Epidermal melanocyte (primary cell): ENCODE results near the gene RAD51B.
"Not testable (repeated sequence)": the region's sequence is repeated elsewhere in the genome, so short reads cannot be mapped to it uniquely, and the experiment has no call there.

Source experiments
- DNase-seq: peaks from one replicate; pipeline ENCODE4 v3.0.0; 2011; ENCODE audit warnings: low spot score; ENCODE audit not compliant: insufficient read length

RAD51B gene

DNA sequence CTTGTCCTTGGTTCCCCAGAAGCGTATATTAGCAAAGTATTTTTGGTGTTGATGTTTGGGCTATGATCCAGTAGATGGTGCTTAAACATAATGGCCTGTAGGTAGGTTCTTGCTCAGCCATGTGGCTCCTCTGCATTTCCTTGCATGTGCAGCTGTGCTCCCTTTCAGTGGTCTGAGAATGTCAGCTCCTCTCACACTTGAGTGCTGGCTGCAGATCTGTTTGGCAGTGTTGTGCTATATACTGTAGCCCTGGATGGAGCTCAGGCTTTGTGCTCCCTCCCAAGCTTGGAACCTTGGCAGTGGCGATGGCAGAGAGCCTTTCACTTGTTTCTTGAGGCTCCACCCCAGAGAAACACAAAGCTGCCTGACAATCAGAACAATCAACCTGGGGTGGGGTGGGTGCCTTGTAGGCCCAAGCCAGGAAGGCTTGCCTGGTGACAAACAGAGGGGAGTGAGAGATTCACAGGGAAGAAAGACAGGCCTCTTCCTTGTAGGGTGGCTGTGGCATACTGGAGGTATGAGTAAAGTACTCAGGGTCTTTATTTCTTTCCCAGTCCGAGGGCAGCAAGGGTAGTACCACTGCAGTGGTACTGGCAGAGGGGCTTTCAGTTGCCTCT lies 255.3 kb downstream of the RAD51B start:
- no peak for DNase-seq

DNA sequence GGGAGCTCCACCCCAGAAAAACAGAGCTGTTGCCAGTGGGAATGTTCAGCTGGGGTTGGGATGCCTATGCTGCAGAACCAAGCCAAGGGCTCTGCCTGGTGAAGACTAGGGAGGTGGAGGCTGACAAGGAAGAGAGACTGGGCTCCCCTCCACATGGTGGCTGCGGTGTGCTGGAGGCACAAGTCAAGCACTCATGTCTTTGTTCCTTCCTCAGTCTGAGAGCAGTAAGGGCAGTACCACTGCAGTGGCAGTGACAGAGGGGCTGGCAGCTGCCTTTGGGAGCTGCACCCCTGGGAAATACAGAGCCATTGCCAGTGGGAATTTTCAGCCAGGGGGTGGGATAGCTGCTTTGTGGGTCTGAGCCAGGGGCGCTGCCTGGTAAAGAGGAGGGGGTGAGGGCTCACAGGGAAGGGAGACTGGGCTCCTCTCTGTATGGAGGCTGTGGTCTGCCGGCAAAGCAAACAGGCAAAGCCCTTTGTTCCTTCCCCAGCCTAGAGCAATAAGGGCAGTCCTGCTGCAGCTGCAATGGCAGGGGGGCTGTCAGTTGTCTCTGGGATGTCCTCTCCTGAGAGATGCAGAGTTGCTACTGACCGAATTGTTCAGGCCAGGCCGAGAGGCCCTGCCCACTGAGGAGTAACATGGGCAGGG lies 255.9 kb downstream of the RAD51B start:
- no peak for DNase-seq

DNA sequence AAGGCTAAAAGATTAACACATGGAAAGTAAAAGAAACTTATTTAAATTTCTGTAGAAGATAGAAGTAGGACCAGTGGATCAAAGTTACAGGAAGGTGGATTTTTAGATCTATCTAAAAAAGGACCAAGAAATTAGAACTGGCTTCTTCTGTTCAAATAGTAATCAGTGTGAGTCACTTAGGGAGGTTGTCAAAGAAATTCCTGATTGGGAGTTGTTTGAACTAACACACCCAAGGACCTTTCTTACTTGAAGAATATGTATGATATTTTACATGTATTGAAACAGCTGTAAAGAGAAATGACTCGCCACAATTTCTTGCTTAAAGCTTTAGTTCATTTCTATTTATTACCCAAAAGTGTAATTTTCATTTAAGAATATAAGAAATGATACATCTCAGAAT lies 256.9 kb downstream of the RAD51B start:
- no peak for DNase-seq

DNA sequence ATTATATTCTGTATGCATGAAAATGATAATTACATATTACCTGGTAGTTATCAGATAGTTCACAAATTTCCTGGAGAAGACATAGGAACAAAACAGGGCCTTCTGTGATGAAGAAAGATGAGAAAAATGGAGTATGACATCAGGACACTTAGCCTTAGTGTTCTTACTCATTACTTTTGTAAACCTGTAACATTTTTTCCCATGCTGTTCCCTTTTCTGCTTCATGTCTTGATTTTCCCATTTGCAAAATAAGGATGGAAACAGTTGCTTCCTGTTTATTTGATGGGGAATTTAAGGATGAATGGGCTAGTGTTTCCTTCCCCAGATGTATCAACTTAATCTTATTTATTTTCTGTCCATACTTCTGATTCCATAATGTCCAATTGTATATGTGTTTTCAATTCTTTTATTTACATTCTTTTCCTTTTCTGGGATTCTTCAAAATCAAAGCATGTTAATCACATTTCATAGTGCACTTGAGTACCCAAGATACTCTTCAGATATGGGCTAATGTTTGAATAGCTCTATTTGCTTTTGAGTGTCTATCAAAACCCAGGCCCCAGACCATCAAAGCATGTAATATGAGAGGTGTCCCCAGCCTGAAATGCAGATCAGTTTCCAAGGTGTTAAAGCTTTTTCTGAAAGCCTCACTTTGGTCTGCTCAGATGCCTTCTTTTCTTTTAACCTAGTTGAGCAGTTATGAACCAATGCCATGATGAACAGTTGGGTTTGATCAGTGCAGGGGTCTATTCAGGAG lies 260.5 kb downstream of the RAD51B start:
- no peak for DNase-seq

DNA sequence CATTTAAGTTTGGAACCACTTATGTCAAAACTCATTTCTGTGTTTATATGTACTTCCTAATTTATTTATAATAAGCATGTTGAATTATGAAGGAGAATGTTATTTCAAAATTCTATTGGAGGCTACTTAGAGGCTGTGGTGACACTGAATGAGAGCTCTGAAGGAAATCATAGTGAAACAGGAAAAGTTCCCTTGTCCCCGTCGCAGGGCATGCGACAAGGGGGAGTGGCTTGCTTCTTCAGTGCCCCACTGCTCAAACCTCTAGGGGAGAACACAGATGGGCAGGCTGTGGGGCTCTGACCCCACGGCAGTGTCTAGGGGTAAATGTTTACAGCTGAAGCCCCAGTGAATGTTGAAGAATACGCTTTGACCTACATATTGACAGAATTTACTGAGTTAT lies 261.9 kb downstream of the RAD51B start:
- DNase-seq, result no peak

DNA sequence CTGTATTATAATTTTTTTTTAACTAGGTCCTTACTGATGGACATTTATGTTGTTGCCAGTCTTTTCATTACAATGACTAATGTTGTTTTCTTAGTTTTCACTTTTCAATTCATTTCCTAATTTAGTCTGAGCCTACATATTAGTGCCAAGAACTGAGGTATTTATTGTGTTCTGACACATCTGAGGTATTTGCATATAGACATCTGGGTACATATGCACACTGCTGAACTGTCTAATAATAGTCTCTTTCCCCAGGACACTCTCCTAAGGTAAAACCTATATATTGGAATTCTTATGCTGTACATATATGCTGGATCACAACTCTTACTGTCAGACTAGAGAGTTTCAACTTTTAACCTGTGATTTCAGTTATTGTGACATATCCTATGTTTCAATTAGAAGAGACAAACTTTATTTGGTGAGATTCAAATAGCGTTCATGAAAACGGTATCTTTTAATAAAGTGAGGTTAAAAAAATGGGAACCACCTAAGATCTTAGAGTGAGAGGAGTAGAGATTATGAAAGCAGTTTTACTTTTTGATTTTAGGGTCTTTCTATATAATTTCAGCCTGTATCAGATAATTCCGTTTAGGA lies 263.2 kb downstream of the RAD51B start:
- no peak for DNase-seq

DNA sequence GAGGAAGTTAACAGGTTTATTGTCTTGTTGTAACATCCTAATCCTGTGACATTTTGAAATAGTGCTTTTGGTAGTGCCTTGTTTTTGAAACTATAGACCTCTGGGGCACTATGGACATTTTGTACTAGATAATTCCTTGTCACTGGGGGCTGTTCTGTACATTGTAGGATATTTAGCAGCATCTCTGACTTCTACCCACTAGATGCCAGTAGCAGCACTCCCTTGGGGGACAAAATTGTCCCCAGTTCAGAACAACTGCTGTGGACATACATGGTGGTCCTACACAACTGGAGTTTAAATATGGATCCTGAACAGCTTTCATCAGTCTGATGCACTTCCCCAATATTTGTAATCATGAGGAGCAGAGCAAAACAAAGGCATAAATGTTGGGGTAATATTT lies 264.7 kb downstream of the RAD51B start:
- no peak for DNase-seq

DNA sequence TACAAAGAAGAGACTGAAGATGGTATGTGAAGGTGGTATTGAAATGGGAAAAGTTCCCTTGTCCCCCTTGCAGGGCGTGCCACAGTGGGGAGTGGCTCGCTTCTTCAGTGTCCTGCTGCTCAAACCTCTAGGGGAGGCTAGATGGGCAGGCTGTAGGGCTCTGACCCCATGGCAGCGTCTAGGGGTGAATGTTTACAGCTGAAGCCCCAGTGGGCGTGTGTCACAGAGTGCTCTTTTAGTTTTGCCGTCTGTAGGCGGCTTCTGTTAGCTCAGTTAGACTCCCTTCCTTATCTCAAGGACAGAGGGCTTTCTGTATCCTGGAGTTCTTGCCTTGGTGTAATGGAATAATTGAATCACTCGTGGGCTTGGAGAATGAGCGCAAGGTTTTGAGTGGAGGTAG lies 266.2 kb downstream of the RAD51B start:
- no peak for DNase-seq

DNA sequence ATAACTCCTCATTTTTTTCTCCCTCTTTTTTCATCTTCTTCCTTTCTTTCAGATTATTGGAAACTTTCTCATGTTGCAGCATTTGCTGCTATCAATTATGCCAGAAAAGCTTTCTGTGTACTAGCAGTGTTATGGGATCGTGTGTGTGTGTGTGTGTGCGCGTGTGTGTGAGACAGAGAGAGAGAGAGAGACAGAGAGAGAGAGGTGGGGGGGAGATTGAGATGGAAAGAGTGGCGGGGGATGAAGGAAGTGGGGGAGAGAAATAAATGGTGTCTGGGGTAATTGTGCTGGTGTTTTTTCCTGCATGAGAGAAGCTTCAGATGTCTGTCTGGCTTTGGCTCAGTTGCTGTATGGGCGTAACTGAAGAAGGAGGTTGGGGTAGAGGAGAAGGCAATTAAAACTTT lies 268.9 kb downstream of the RAD51B start:
- no peak for DNase-seq

DNA sequence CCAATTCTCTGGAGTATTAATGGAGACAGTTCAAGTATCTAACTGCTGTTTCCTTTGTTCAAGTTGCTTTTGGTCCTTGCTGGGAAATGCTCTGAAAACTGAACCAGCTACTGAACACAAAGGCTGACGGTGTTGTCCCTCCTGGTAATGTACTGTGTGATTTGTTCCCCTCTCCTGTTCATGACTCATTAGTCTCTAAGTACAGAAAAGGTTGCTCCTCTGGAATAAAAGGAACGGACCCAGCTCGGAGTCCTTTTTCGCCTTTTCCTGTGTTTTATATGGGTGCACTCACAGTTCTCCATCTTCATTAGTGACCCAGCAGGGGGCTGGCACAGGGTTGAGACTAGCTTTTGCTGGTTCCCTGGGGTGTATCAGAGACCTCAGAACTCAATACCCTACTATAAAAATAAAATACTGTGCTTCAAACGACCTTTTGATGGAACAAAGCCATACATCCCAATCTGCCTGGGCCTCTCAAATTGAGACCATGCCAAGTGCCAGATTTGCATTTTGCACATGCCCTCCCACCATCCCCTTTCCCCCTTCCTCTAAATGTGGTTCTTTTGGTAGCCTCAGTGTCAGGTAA lies 269.7 kb downstream of the RAD51B start:
- no peak for DNase-seq

DNA sequence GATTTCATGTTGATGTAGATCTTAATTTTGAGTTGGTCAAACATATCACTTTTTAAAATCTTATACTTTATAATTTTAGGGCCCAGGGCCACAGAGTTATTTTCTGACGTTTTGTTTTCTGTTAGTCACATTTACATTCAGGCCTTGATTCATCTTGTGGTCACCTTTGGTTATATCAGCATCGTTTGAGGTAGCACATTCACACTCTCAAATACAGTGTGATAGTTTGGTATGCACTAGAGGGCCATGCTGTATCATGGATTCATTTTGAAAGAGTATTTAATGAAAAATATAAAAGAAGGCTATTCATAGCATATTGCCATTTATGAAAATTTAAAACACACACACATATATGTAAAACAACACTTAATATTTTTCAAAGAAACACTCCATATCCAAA lies 274.6 kb downstream of the RAD51B start:
- DNase-seq, result no peak

DNA sequence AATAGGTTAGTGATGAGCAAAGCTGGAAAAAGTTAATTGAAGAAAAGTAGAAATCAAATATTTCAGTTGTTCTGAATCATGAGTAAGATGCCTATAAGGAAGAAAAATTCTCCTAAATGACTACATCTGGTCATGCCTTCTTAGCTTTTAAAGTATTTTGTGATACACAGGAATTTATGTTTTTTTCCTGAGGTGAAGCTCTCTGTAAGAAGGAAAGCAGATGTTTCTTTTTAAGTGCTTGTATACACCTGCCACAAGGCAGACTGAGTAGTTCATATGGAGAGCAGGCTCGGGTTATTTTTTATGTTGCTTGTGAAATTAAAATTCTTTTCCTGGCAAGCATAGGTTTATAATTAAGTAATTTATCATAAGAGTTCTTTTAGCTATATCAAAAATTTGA lies 275.2 kb downstream of the RAD51B start:
- no peak for DNase-seq

DNA sequence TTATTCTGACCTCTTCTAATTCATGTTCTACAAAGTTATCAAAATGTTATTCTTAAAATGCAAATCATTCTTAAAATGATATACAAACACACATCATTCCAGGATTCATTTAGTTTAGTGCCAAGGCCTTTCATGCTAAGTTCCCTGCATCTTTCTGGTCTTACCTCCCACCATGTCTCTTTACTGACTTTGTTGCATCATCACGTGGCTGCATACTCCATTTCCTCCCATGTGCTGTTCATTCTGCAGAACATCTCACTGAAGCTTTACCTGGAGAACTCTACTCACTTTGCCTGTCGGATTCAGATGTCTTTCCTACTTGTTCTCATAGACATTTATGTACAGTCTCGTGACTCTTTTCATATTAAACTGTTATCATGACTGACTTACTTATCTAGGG lies 278.1 kb downstream of the RAD51B start:
- DNase-seq, result no peak

DNA sequence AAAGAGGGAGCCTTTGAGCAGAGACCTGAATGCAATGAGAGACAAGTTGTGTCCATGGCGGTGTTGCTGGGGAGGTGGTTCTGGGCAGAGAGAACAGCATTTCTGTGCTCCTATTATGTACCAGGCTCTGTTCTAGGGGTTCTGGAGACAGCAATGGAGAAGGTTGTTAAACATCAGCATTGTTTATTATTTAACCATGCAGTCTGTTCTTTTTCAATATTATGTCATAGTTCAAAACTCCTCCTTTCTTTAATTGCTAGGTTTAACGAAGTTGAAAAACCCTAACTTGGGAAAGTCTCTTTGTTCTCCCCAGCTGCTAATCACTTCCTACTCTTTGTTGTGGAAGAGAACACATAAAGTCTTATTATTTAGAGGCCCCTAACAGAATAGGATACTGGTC lies 279.3 kb downstream of the RAD51B start:
- DNase-seq, result no peak

DNA sequence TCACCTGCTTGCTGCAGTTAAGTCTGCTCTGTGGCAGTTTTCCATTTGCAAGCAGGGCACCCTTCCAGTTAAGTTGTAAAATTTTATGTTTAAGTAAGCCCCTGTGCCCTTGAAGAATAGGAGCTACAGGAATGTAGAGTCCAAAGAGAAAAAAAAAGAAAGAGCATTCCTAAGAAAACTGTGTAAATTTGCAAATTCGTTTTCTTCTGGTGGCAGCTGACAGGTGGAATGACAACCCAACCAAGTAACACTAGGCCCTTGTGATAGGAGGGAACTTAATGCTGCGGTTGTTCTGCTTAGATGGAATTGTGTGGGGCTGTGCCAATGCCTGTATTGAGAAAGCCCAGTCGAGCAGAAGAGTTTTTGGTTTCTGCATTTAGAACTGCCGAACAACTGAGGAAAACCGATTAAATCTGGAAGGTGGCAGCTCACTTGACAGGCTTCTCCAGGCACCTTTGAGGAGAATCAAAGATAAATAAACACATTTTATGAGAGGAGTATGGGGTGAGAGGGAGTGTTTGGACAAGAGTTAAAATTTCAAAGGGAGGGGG lies 280.0 kb downstream of the RAD51B start:
- DNase-seq, result no peak

DNA sequence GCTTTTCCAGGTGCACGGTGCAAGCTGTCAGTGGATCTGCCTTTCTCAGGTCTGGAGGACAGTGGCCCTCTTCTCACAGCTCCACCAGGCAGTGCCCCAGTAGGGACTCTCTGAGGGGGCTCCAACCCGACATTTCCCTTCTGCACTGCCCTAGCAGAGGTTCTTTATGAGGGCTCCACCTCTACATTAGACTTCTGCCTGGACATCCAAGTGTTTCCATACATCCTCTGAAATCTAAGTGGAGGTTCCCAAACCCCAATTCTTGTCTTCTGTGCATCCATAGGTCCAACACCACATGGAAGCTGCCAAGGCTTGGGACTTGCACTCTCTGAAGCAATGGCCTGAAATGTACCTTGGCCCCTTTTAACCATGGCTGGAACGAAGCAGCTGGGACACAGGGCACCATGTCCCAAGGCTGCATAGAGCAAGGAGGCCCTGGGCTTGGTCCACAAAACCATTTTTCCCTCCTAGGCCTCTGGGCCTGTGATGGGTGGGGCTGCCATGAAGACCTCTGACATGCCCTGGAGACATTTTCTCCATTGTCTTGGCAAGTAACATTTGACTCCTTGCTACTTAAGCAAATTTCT lies 282.2 kb downstream of the RAD51B start:
- not testable (repeated sequence) for DNase-seq

DNA sequence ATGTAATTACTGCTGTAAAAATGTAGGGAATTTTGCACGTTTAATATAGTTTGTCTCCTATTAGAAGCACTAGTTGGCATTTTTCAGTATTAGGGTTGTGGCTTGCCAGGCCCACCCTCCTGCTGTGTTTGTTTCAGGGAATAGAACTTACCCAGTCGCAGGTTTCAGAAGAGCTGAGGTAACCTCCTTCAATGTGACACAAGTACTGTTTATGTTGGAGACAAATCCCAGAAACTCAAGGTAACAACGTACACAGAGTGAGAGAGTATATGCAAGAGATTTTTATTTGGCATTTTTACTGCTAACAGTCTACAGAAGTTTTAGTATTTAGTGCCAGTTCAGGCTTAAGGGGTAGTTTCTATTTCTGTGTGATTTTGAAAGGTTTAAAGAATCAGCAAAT lies 284.3 kb downstream of the RAD51B start:
- no peak for DNase-seq

DNA sequence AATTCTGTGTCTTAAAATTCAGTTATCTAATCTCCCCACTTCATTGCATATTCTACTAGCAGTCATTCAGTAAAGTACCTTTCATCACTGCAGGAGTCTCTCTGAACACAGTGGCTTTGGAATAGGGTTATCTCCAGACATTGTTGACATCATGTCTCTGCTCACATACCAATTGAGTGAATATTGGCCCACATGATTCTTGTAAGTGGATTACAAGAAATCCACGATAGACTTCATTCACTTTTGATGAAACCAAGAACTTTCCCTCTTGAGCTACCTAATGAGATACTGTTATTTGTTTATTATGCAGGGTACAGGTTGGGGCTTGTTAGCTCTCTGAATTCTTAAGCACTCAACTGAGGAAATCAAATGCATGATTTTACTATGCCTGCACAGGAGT lies 284.9 kb downstream of the RAD51B start:
- DNase-seq, result no peak

DNA sequence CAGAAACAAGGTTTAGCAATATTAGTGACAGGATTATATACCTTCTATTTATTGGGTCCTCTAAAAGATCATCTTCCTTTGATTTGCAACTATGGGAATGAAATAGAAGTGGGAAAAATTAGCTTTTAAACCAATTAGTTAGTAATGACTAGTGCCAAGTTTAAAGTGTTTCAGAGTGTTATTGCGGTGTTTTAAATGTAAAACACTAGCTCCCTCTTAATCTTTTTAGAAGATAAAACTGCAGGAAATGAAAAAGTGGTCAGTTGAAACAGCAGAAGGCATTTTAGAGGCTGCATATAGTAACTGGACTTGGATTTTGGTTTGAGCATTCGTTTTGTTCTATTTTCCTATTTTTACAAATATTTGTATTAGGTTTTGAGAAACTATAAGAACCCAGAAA lies 286.2 kb downstream of the RAD51B start:
- DNase-seq, result no peak

DNA sequence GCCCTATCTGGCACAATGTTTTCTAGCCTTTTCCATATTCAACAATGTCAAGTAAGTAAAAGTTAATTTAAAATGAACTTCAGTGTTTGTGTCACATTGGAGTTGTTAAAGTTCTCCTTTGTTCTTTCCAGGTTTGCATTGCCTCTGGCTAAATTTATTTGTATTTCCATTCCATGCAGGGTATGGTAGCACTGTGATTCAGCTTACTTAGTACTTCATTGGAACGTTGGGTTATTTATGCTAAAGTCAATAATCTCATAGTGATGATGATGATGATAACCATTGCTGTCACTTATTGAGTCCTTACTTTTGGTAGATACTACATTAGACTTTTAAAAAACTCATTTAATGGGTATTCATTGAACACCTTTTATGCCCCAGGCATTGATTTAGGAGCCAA lies 286.9 kb downstream of the RAD51B start:
- no peak for DNase-seq

DNA sequence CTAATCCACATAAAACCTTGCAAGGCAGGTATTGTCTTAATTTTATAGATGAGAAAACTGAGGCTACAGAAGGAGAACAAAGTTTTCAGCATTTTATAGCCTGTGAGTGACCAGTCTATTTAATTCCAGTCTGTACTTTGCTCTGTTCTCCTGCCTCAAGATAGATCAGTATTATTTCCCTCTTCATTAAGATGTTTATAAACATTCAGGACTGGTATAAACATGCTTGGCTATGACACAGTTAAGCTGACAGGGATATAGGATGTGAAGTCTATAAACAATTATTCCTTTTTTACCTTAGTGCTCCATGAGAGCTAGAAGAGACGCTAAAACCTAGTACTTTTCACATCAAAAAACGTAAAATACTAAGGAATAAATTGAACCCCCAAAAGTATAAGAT lies 287.3 kb downstream of the RAD51B start:
- DNase-seq, result no peak
